HL-60/S4 treated with retinoic acid at 250 ng/mL for 4 days and 3 days (cell line): ENCODE measurements around the gene PRSS56.

Experiments used
- in situ Hi-C: fragments of 300-500 bp; cut with MboI; formaldehyde crosslinking; loops from 2 replicates; pipeline ENCODE4 v1.7.0; 2022; ENCODE audit warnings: low sequenced_read_pairs

The PRSS56 gene

DNA sequence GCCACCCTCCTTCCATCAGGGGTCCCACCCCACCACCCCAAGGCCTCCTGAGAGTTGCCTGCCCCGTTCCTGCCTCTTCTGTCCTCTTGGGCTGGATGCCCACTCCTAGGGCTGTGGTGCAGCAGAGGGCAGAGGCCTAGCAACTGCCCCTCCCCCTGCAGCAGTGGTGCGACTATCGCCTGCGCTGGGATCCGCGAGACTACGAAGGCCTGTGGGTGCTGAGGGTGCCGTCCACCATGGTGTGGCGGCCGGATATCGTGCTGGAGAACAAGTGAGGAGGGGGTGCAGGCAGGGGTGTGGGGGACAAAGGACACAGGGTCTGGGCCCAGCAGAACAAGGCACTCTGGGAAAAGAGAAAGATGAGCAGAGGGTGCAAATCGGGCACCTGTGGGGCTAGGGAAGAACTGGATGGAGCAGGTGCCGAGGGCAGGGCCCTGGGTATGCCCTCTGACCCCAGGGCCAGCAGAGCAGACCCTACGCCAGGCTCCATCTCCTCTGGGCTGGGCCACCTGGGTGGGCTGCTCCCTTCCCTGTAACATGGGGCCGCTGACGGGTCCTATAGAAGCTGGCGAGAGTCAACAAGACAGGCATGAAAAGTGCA, 20.4 kb downstream of the PRSS56 start:
- in situ Hi-C loops, result no loop called here

DNA sequence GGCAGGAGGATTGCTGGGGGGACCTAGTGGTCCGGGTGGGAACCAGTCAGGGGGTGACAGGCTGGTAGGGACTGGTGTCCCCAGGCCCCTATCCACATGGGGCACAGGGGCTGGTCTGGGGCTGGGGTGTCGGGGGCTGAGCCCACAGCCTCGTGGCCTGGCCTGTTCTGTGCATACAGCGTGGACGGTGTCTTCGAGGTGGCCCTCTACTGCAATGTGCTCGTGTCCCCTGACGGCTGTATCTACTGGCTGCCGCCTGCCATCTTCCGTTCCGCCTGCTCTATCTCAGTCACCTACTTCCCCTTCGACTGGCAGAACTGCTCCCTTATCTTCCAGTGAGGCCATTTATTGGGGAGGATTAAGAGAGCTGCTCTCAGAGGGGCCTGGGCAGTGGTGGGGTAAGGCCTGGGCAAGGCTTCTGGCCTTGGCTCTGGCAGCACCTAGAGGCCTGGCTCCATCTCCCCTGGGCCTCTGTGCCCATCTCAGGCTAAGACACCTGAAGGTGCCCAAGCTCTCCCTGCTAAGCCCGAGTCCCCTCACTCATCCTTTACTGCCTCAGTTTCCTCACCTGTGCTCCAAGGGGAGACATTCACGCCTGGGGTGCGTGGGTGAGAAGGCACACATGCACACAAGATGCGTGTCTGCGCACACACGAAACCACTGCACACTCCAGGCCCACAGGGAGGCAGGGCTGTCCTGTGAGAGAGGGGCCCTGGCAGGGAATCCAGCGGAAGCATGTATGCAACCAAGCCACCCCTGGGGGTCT, 21.2 kb downstream of the PRSS56 start:
- in situ Hi-C loops, result no loop called here

DNA sequence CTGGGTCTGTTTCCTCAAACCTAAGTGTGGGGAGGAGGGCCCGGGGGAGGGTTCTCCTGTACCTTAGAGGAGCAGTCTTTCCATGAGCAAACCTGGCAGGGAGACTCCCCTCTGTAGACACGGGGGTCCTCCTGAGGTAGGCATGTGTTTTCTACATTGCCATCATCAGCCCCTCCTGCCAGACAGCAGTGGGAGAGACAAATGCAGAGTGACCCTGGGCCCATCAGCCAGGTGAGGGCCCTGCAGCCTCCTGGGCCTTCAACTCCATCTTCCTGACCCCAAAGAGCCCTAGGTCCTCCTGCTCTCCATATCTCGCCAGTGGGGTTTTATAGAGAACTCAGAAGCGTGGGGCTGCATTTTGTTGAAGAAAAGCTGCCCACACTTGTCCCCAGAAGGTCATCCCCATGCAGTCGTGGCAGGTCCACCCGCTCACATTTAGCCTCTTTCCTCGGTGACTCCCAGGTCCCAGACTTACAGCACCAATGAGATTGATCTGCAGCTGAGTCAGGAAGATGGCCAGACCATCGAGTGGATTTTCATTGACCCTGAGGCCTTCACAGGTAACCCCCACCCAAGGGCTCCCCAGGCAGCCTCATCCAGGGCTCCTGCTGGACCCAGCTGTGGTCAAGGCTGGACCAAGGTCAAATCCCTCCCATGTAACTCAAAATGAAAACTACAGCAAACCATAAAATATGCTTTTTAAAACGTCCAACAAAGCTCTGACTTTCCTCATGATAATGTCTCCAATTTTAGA, 21.9 kb downstream of the PRSS56 start:
- in situ Hi-C loops, result no loop called here

DNA sequence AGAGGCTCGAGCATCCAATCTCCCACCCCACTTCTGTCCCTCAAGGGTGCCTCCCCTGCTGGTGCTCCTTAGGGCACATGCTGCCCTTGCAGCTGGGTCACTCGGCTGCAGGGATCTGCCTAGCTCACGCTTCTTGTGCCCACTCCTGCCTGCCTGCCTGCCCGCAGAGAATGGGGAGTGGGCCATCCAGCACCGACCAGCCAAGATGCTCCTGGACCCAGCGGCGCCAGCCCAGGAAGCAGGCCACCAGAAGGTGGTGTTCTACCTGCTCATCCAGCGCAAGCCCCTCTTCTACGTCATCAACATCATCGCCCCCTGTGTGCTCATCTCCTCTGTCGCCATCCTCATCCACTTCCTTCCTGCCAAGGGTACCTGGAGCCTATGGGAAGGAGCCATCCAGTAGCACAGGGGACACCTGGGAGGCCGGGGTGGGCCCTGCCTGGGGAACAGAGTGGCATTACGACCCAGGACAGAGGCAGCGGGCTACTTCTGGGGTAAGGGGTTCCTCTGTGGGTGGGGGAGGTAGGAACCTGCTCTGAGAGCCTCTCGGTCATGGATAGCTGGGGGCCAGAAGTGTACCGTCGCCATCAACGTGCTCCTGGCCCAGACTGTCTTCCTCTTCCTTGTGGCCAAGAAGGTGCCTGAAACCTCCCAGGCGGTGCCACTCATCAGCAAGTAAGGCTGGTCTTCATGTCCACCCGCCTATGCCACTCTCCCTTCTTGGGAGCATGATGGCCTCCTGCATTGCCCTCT, 22.7 kb downstream of the PRSS56 start:
- in situ Hi-C loops, result no loop called here

DNA sequence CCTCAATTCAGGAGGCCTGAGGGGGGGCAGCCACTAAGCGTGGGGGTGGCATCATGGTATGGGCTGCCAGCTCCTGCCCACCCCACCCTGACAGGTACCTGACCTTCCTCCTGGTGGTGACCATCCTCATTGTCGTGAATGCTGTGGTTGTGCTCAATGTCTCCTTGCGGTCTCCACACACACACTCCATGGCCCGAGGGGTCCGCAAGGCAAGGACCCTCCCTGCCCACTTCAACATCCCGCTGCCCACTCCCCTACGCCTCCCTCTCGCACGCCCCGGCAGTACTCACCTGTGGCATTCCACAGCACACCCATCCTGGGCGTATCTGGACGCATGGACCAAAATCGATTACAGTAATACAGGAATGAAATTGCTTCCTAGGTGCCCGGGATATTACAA, 23.3 kb downstream of the PRSS56 start:
- in situ Hi-C loops, result no loop called here

DNA sequence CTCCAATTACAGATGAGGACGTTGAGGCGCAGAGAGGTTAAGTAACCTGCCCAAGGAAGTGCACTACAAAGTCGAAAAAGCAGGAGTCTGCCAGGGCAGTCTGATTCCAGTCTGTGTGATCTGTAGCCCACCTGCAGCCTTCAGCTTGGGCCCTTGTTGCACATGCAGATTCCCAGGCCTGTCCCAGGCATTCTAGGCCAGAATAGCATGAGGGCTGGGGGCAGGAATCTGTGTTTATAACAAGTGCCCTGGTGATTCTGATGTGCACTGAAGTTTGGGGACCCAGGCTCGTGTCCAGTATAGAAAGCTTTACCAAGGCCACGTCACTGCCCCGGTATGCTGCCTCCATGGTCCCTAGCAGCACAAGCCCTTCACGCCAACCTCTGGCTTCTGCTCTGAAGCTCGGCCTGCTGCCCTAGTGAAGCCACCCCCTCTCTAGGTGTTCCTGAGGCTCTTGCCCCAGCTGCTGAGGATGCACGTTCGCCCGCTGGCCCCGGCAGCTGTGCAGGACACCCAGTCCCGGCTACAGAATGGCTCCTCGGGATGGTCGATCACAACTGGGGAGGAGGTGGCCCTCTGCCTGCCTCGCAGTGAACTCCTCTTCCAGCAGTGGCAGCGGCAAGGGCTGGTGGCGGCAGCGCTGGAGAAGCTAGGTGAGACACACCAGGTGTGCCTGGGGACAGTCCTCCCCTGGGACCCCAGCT, 23.9 kb downstream of the PRSS56 start:
- in situ Hi-C loops, result no loop called here

DNA sequence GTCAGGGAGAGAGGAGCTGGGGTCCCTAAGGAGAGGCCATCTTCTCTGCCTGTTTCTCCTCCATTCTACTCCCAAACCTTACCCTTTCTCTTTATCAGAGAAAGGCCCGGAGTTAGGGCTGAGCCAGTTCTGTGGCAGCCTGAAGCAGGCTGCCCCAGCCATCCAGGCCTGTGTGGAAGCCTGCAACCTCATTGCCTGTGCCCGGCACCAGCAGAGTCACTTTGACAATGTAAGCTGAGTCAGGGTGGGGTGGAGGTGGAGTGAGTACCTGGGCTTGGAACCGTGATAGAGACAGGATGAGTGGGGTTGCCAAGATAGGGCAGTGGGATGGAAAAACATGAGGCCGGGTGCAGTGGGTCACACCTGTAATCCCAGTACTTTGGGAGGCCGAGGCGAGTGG, 24.5 kb downstream of the PRSS56 start:
- in situ Hi-C loops, result no loop called here

DNA sequence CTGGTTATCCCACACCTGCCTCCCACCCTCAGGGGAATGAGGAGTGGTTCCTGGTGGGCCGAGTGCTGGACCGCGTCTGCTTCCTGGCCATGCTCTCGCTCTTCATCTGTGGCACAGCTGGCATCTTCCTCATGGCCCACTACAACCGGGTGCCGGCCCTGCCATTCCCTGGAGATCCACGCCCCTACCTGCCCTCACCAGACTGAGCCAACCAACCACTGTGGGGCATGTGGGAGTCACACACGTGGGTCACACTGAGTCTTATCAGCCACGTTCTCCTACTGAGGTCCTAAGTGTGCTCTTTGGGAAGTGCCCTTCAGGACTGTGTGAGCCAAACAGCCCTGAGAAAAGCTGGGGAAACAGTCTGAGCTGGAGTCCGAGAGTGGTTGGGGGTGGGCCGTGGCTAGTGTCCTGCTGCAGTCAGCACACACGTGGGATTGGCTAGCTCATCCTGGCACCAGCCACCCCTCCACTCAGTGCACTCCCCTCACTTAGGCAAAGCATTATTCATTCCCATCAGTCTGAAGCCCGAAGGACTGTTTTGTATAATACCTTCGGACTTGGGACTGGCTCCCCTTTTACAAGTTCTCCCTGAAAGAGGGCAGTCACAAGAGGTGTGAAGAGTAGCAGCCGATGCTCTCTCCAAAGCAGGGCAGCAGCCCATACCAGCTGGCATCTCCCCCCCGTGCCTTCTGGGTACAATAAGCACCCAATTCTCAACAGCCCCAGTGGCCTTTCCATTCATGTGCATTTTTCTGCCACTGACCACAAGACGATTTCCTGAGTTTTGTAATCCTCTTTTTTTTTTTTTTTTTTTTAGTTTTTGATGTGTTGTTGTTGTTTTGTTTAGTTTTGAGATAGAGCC, 25.6 kb downstream of the PRSS56 start:
- in situ Hi-C loops, result no loop called here

DNA sequence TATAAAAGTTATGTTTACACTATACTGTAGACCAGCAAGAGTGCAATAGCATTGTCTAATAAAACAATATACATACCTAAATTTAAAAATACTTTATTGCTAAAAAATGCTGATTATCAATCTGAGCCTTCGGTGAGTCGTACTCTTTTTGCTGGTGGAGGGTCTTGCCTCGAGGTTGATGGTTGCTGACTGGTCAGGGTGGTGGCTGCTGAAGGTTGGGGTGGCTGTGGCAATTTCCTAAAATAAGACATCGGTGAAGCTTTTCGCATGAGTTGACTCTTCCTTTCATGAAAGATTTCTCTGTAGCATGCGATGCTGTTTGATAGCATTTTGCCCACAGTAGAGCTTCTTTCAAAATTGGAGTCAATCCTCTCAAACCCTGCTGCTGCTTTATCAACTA, 27.8 kb downstream of the PRSS56 start:
- in situ Hi-C loops, result no loop called here

DNA sequence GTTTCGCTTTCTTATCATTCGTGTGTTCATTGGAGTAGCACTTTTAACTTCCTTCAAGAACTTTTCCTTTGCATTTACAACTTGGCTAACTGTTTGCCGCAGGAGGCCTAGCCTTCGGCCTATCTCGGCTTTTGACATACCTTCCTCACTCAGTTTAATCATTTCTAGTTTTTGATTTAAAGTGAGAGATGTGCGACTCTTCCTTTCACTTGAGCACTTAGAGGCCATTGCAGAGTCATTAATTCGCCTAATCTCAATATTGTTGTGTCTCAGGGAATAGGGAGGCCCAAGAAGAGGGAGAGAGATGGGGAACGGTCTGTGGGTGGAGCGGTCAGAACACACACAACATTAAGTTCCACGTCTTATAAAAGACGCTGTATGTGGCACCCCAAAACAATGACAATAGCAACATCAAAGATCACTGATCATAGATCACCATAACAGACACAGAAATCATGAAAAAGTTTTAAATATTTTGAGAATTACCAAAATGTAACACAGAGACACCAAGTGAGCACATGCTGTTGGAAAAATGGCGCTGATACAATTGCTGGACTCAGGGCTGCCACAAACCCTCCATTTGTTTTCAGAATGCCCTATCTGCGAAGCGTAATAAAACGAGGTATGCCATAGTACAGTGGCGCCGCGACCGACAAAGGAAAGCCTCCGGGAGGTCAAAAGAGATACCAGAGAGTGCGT, 29.6 kb downstream of the PRSS56 start:
- in situ Hi-C loops, result no loop called here

DNA sequence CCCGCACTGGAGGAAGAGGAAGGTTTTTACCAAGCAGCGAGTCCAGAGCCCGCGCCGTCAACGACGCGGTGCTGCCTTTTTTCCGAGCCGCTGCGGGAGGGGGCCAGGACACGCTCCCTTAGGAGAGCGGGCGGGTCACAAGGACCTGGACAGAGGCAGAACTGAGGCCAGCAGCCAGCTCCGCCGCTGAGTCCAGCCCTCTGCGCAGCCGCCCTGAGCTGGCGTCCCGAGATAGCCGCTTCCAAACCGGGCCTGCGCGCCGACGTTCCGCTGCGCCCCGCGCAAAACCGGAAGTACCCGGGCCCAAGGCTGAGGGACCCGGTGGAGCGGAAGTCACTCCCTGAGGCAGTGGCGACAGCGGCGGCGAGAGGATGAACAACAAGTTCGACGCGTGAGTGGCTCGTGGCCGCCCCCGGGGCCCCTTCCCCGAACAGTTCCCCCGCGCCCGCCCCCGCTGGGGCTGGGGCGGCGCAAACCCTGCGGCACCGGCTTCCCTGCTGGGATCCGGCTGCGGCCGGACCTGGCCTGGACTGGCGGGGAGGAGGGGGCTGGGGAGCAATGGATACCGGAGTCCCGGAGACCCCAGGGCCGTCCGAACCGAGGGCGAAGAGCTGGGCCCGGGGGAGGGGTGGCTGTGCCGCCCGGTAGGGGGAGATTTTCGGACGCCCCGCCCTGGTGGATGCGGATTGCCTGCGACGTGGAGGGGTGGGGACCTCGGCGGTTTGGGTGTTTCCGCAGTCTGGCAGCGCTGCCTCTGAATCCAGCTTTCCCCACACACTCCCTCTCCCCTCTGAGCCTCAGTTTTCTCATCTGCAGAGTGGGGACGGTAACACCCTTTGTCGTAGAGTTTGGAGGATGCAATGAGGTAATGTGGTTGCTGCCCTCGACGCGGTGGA, 30.4 kb downstream of the PRSS56 start, which contains the start of the genes EIF4E2 and TIGD1:
Gene EIF4E2 (plus strand): TSS at position 336 of the 896 bp plus-strand sequence. CDS start 36 bp downstream, at position 372.
Gene TIGD1 (minus strand): TSS at position 204 of the 896 bp plus-strand sequence. CDS start 675 bp downstream, outside the sequence.
- in situ Hi-C loops, result no loop called here

DNA sequence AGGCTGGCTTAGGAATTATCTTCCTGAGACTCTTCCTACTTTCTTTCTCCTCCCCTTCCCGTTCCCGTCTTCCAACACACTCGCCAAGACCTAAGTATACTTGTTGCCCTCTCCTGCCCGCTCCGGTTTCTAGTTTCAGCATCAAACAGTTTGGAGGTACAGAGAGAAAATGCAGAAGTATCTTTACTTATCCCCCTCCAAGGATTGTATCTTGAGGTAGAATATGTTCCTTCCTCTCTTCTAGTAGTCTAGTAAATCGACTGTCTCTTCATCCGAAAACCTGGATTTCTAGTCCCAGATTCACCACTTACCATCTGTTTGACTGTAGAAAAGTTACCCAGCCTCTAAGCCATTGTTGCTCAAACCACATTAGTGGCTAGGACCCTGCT, 31.1 kb downstream of the PRSS56 start:
- in situ Hi-C loops, result no loop called here

DNA sequence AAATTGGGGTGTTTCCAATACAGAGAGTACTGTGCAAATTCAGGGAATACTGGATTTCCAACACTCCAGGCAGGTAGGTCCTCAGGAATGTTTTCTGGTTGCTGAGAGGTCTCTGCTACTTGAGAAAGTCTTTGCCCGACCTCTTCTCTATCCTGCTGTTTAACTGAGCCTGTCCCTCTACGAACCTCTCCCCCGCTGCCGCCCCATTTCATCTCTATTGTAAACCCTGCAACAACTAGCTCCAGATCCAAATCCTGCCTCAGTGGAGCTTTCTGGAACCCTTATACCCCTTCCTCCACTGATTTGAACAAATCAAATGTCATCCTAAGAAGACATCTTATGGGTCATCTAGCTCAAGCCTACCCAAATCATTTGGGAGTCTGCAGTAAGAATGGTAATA, 31.6 kb downstream of the PRSS56 start:
- in situ Hi-C loops, result no loop called here

DNA sequence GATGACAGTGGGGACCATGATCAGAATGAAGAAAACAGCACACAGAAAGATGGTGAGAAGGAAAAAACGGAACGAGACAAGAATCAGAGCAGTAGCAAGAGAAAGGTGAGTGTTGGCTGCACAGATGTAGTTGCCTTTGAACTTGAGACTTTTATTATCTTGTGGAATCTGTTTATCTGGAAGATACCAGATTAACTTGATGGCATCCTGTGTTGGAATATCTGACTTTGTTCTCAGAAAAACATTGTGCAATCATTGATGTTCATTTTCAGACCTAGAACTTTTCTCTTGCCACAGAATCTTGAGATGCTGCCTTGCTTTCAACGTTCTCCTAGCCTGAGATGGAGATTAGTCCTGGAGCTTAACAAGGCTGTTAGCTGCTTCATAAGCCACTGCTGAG, 36.2 kb downstream of the PRSS56 start:
- in situ Hi-C loops, result no loop called here

DNA sequence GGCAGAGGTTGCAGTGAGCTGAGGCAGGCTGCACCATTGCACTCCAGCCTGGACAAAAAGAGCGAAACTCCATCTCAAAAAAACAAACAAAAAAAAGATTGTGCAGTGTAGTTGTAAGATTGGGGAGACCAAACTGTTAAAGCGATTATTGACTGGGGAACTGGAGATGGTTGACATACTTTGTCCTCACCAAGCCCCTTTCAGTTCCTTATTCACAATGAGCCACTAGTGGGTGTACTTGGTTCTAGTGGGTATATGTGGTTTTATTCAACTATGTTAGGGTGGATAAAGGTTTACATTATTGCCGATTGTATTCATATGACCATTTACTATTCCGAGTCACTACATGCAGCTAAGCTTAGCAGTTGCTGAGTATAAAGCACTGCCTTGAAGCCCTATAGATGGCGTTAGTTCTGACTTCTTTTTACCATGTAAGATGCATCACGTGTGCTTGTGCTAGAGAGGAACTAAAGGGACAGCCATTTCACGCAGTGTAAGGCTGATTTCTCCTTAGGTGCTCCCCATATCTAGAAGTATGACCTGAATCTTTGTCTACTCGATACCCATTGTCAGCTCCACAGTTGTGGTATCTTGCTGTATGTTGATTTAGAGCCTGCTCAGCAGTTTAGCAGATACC, 42.4 kb downstream of the PRSS56 start:
- in situ Hi-C loops, result no loop called here

DNA sequence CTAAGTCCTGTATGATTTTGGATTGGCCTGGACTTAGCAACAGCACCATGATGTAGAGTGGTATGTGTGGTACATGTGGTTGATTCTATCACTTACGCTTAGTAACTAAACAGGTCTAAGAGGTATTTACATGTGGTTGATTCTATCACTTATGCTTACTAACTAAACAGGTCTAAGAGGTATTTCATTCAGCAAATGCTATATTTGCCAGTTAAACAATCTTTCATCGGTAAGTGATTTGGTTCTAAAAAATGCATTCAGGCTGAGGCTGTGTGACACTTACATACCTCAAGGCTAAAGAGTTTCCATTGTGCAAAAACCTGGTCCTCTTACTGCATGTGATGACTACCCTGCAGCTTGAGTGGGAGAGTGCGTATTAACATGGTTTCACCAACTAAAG, 43.4 kb downstream of the PRSS56 start:
- in situ Hi-C loops, result no loop called here

DNA sequence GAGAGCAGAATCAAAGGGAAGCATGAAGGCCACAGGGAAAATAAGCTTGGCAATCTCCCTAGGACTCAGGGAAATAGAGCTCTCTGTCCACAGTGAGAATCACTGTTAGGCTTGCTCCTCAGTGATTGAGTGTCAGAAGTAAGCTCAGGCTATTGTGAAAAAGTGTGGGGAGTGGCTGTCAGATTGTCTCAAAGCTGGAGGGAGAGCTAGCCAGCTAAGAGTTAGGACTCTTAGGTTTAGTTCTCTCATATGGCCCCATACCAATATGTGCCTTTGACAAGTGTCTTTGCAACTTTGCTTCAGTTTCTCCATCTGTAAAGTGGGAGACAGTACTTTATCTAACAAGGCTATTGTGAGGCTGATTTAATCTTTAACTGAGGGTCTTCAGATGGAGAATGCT, 47.5 kb downstream of the PRSS56 start:
- in situ Hi-C loops, result no loop called here
